Activated CD8-positive, alpha-beta T cell treated with anti-CD3 and anti-CD28 coated beads for 36 hours (primary cell): ENCODE data around the gene EPHB3. TPM values are rescaled to one million over a fixed set of nuclear protein-coding genes. Genes with fewer than 3 reads are reported as not detected.

ENCODE experiments used
- ATAC-seq: fragments of 200-7000 bp; cut with Tn5 transposase; one replicate; pipeline ENCODE4 v1.10.0; 2021; ENCODE audit warnings: mild to moderate bottlenecking, moderate library complexity
- CTCF ChIA-PET: fragments of 350-600 bp; sonication (Branson Sonifier 250); formaldehyde crosslinking; loops from one replicate; lab custom pipeline; 2021; ENCODE audit warnings: antibody characterized with exemption; lab: Charles Lee
- POLR2A ChIA-PET: fragments of 350-600 bp; sonication (Branson Sonifier 250); formaldehyde crosslinking; loops from one replicate; lab custom pipeline; 2021; ENCODE audit warnings: antibody characterized with exemption; lab: Charles Lee
- DNase-seq: peaks from one replicate; pipeline ENCODE4 v3.0.0-alpha.2; 2020
- H3K27ac Mint-ChIP-seq: one replicate; pipeline ENCODE4 v1.8.0; 2021; ENCODE audit warnings: mild to moderate bottlenecking, mixed read lengths
- H3K27me3 Mint-ChIP-seq: one replicate; pipeline ENCODE4 v1.8.0; 2021; ENCODE audit warnings: mixed read lengths
- H3K36me3 Mint-ChIP-seq: one replicate; pipeline ENCODE4 v1.8.0; 2021; ENCODE audit warnings: low read depth, mixed read lengths
- H3K4me1 Mint-ChIP-seq: one replicate; pipeline ENCODE4 v1.8.0; 2021; ENCODE audit warnings: low read depth, mixed read lengths
- H3K4me3 Mint-ChIP-seq: one replicate; pipeline ENCODE4 v1.8.0; 2021; ENCODE audit warnings: mild to moderate bottlenecking, moderate library complexity, mixed read lengths
- H3K9me3 Mint-ChIP-seq: one replicate; pipeline ENCODE4 v1.8.0; 2021; ENCODE audit warnings: mixed read lengths
- intact Hi-C: fragments of 100-400 bp; cut with micrococcal nuclease; formaldehyde crosslinking; loops from one replicate; pipeline ENCODE4 v1.10.0; 2022
- total RNA-seq, 2 experiments: library from RNA; stranded (reverse); gene quantifications; one replicate each; pipeline ENCODE4 v1.2.3, GENCODE V29; 2021
- TF ChIP-seq, protein P1 (sequence below): fragments of 200-600 bp; IDR thresholded peaks from one replicate; pipeline ENCODE4 v1.8.0; 2022; ENCODE audit warnings: antibody characterized with exemption, mild to moderate bottlenecking

Gene EPHB3
- total RNA-seq, 2 experiments from 2014 or later: 0.07 TPM; not detected in 1

DNA sequence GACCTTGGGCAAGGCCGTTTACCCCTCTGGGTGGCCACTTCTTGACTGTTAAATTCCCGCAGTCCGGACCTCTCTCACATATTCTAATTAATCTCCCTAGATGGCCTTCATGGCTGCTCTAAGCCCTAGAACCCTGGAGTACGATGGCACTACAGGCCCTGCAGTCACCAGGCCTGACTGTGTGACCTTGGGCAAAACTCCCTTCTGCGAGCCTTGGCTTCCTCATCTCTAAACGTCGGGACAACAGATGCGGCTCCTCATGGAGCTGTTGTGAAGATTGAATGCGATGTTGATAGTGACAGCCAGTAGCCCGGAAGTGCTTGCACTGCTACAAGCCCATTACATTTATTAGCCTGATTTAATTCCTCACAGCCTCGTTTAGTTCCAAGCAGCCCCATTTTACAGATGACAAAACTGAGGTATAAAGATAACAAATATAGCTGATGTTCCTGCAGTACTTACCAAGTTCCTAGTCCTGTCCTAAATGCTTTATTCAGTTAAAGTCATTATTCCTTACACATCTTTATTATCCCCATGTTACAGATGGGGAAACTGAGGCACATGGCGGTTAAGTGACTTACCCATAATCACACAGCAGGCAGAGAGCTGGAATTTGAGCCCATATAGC is 10.3 kb downstream of the EPHB3 start:
- POLR2A ChIA-PET: interaction anchor here (0.6 kb wide), 1 partner anchor 1207 kb away, joined by 3 read pairs; no protein-coding TSS in a partner anchor
- no peak for DNase-seq
- intact Hi-C loops: loop anchor here (5.0 kb wide), 1 partner anchor 140 kb away; the partner anchor contains the start of gene MAGEF1
- CTCF ChIA-PET: interaction anchor here (1.4 kb wide), 1 partner anchor 155 kb away, joined by 4 read pairs; no protein-coding TSS in a partner anchor
- Mint-ChIP-seq H3K27ac (no peak overlapping the region), H3K9me3 (no peaks in the 10 kb centered on the region), H3K4me3 (no peak overlapping the region), H3K36me3 (no peaks in the 10 kb centered on the region), H3K27me3 (peaks cover 28% of the 10 kb centered on the region), H3K4me1 (peaks cover 2% of the 10 kb centered on the region)
- no peak for ATAC-seq
- TF ChIP-seq, protein P1, sequence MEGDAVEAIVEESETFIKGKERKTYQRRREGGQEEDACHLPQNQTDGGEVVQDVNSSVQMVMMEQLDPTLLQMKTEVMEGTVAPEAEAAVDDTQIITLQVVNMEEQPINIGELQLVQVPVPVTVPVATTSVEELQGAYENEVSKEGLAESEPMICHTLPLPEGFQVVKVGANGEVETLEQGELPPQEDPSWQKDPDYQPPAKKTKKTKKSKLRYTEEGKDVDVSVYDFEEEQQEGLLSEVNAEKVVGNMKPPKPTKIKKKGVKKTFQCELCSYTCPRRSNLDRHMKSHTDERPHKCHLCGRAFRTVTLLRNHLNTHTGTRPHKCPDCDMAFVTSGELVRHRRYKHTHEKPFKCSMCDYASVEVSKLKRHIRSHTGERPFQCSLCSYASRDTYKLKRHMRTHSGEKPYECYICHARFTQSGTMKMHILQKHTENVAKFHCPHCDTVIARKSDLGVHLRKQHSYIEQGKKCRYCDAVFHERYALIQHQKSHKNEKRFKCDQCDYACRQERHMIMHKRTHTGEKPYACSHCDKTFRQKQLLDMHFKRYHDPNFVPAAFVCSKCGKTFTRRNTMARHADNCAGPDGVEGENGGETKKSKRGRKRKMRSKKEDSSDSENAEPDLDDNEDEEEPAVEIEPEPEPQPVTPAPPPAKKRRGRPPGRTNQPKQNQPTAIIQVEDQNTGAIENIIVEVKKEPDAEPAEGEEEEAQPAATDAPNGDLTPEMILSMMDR: no peak

DNA sequence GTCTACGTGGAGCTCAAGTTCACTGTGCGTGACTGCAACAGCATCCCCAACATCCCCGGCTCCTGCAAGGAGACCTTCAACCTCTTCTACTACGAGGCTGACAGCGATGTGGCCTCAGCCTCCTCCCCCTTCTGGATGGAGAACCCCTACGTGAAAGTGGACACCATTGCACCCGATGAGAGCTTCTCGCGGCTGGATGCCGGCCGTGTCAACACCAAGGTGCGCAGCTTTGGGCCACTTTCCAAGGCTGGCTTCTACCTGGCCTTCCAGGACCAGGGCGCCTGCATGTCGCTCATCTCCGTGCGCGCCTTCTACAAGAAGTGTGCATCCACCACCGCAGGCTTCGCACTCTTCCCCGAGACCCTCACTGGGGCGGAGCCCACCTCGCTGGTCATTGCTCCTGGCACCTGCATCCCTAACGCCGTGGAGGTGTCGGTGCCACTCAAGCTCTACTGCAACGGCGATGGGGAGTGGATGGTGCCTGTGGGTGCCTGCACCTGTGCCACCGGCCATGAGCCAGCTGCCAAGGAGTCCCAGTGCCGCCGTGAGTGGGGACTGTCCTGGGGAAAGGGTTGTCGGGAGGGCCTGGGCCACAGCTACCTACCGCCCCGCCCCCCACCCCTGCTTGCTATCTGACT is 11.2 kb downstream of the EPHB3 start:
- ChIA-PET CTCF (interaction anchor here (1.0 to 1.4 kb wide), 2 partner anchors 154 to 231 kb away, joined by 3 to 4 read pairs; no protein-coding TSS in a partner anchor), POLR2A (no interaction called here)
- H3K4me3 Mint-ChIP-seq: no peak overlapping the region
- no peak for ATAC-seq
- H3K27ac Mint-ChIP-seq: no peak overlapping the region
- no peaks in the 10 kb centered on the region for H3K36me3 Mint-ChIP-seq
- H3K9me3 Mint-ChIP-seq: no peaks in the 10 kb centered on the region
- TF ChIP-seq, protein P1: no peak
- peaks cover 23% of the 10 kb centered on the region for H3K27me3 Mint-ChIP-seq
- intact Hi-C loops: loop anchor here (5.0 kb wide), 1 partner anchor 140 kb away; the partner anchor contains the start of gene MAGEF1
- DNase-seq: no peak
- H3K4me1 Mint-ChIP-seq: peaks cover 2% of the 10 kb centered on the region

DNA sequence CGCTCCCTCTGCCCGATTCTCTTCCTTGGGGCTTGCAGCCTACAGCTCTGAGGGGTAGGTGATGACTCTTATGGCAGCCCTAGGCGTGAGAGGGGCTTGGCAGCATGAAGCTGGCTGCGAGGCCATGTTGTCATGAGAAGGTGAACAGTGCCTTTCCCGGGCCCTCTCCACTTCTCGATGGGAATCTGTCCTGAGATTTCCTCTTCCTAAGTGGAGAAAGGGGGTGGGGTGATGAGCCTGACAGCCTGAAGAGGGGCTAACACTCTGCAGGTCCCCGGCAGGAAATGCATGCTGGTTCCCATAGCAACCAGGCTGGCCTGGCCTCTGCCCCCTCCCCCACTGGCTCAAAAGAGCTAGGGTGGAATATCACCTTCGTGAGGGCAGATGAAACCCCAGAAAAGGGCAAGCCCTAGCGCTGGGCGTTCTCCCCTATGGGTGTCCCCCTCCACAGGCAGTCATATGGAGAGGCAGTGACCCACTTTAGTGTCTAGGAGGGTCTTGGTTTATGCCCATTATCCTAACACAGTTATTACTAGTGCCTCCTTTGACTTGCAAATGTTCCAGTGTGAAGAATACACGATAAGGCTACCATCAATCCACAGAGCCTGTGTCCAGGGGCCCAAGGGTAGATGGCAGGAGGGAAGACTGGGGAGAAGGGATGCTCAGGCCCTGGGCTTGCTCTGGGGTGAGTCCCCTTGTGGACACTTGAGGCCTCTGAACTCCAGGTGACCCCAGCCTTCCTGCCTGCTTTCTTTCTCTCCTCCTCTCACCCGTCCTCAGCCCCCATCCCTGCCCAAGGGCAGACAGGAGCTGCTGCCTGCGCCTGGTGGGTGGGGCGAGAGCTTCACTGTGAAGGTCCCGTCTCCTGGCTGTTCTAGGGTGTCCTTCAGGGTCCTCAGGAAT is 13.2 kb downstream of the EPHB3 start:
- H3K27ac Mint-ChIP-seq: no peak overlapping the region
- CTCF ChIA-PET: interaction anchor here (1.1 to 1.9 kb wide), 3 partner anchors 14 to 203 kb away, joined by 3 to 4 read pairs (median 3); no protein-coding TSS in a partner anchor
- peaks cover 12% of the 10 kb centered on the region for H3K27me3 Mint-ChIP-seq
- TF ChIP-seq, protein P1: no peak
- ATAC-seq (no peak), DNase-seq (no peak)
- POLR2A ChIA-PET: interaction anchor here (1.0 kb wide), 1 partner anchor 55 kb away, joined by 3 read pairs; no protein-coding TSS in a partner anchor
- no peaks in the 10 kb centered on the region for H3K4me1 Mint-ChIP-seq
- no peaks in the 10 kb centered on the region for H3K36me3 Mint-ChIP-seq
- intact Hi-C loops: loop anchor here (5.0 kb wide), 1 partner anchor 138 kb away; the partner anchor contains the start of gene MAGEF1
- H3K4me3 Mint-ChIP-seq: no peak overlapping the region
- H3K9me3 Mint-ChIP-seq: no peaks in the 10 kb centered on the region

DNA sequence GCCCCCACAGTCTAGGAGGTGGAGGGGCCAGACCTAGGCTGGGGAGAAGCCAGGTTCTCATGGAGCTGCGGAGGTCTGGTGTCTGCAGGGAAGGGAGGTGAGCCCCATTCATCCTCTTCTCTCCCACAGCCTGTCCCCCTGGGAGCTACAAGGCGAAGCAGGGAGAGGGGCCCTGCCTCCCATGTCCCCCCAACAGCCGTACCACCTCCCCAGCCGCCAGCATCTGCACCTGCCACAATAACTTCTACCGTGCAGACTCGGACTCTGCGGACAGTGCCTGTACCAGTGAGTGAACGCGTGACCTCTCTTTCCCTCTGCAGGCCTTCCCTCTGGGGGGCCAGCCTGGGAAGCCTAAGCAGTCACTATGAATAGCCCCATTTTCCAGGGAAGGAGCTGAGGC is 14.1 kb downstream of the EPHB3 start:
- Mint-ChIP-seq H3K4me3 (no peak overlapping the region), H3K27ac (no peak overlapping the region), H3K27me3 (peaks cover 10% of the 10 kb centered on the region), H3K9me3 (no peaks in the 10 kb centered on the region), H3K36me3 (no peaks in the 10 kb centered on the region), H3K4me1 (no peaks in the 10 kb centered on the region)
- CTCF ChIA-PET: interaction anchor here (1.1 to 1.9 kb wide), 2 partner anchors 15 to 202 kb away, joined by 3 to 4 read pairs; no protein-coding TSS in a partner anchor
- POLR2A ChIA-PET: interaction anchor here (1.0 kb wide), 1 partner anchor 54 kb away, joined by 3 read pairs; no protein-coding TSS in a partner anchor
- no peak for DNase-seq
- TF ChIP-seq, protein P1: no peak
- intact Hi-C loops: no loop called here
- ATAC-seq: no peak
